ENCODE results near the gene OSBPL10.

The OSBPL10 gene

DNA sequence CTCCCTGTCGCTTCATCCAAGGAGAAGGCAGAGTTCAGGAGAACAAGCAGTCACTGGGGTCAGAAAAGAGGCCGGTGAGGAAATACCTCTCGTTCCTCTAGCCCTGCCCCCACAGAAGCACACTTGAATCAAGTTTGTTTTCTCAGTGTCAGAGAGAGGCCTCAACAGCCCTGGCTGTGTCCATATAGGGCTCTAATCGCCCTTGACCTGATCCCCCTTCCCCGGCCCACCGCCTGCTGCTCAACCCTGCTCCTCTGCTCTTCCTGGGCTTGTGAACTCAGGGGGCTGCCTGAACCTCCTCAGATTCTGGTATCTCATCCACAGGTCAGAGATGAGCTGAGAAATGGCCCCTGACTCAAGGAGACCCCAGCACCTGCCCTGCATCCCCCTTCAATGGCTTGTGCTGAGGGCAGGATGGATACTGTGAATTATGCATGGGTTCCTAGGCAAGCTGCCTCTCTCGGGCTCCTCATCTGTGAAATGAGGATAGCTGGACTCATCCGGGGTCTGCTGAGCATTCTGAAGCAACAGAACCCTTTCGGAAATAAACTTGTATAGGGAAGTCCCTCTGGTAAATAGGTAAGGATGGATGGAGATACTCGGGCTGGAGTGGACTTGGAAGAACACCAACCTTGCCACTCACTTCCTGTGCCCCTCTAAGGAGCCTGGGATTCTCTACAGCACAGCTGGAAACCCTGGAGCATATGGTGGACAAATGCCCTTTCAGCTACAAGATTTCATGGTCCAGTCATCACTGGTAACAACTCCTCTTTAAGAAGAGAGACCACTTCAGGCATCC, 300.8 kb downstream of the OSBPL10 start:
- no peaks in the 10 kb centered on the region for H3K36me3 ChIP-seq (ENCODE audit: insufficient read depth, low read length)
- H3K4me1 ChIP-seq (ENCODE audit: insufficient read depth, low read length), result peaks cover 15% of the 10 kb centered on the region
- H2AFZ ChIP-seq (ENCODE audit: low read depth, low read length), result no peak overlapping the region
- no peaks in the 10 kb centered on the region for H3K27me3 ChIP-seq (ENCODE audit: insufficient read depth, low read length)
- no peak overlapping the region for H3K4me3 ChIP-seq (ENCODE audit: low read length)
- no peaks in the 10 kb centered on the region for H3K9me3 ChIP-seq (ENCODE audit: low read length)

DNA sequence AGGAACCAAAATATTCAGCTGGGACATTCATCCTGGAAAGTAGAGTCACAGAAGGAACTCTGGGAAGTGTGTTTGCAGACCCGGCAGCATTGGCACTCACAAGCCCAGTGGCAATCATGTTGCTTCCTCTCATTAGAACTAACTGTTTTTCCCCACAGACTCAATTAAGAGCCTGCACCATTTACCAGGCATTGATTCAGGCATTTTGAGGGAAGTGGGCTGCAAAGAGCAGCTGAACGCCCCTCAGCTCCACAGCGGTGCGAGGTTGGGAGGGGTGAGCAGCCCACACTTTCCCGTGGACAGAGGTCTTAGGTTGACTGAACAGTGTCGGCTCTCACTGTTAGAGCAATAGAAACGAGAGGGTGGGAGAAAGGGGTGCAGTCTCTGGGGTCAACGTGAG, 304.5 kb downstream of the OSBPL10 start:
- Histone ChIP-seq H3K4me3 (ENCODE audit: low read length) (no peak overlapping the region), H3K4me1 (ENCODE audit: insufficient read depth, low read length) (peaks cover 15% of the 10 kb centered on the region), H2AFZ (ENCODE audit: low read depth, low read length) (no peak overlapping the region), H3K9me3 (ENCODE audit: low read length) (no peaks in the 10 kb centered on the region), H3K36me3 (ENCODE audit: insufficient read depth, low read length) (no peaks in the 10 kb centered on the region), H3K27me3 (ENCODE audit: insufficient read depth, low read length) (no peaks in the 10 kb centered on the region)

DNA sequence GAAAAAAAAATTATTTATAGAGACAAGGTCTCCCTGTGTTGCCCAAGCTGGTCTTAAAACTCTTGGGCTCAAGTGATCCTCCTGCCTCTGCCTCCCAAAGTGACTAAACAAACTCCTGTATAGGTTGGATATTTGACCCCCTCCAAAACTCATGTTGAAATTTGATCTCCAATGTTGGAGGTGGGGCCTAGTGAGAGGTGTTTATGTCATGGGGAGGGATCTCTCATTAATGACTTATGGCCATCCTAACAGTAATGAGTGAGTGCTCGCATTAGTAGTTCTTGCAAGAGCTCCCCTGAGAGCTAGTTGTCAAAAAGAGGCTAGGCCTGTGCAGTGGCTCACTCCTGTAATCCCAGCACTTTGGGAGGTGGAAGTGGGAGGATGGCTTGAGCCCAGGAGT, 307.1 kb downstream of the OSBPL10 start:
- no peak overlapping the region for H3K4me3 ChIP-seq (ENCODE audit: low read length)
- no peak overlapping the region for H2AFZ ChIP-seq (ENCODE audit: low read depth, low read length)
- H3K4me1 ChIP-seq (ENCODE audit: insufficient read depth, low read length), result peaks cover 11% of the 10 kb centered on the region
- no peaks in the 10 kb centered on the region for H3K27me3 ChIP-seq (ENCODE audit: insufficient read depth, low read length)
- no peaks in the 10 kb centered on the region for H3K9me3 ChIP-seq (ENCODE audit: low read length)
- H3K36me3 ChIP-seq (ENCODE audit: insufficient read depth, low read length), result no peaks in the 10 kb centered on the region

DNA sequence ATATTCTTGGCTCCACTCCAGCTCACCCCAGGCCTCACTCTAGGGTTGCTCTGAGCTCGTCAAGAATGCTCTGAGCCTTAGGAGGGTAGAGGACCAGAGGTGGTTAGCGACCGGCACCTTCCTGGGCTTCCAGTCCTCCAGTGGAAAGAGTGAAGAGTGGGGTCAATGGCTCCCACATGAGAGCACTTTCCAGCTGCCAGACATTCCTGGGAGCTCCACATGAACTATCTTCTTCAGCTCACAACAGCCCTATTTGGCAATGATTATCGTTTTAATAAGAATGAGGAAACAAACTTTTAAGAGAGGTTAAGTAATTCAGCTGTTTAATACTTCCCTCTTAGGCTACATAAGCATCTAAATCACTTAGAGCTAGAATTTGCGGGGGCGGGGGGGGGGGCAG, 309.1 kb downstream of the OSBPL10 start:
- Histone ChIP-seq H3K4me3 (ENCODE audit: low read length) (no peak overlapping the region), H3K36me3 (ENCODE audit: insufficient read depth, low read length) (no peaks in the 10 kb centered on the region), H3K9me3 (ENCODE audit: low read length) (no peaks in the 10 kb centered on the region), H2AFZ (ENCODE audit: low read depth, low read length) (no peak overlapping the region), H3K4me1 (ENCODE audit: insufficient read depth, low read length) (peaks cover 4% of the 10 kb centered on the region), H3K27me3 (ENCODE audit: insufficient read depth, low read length) (no peaks in the 10 kb centered on the region)

DNA sequence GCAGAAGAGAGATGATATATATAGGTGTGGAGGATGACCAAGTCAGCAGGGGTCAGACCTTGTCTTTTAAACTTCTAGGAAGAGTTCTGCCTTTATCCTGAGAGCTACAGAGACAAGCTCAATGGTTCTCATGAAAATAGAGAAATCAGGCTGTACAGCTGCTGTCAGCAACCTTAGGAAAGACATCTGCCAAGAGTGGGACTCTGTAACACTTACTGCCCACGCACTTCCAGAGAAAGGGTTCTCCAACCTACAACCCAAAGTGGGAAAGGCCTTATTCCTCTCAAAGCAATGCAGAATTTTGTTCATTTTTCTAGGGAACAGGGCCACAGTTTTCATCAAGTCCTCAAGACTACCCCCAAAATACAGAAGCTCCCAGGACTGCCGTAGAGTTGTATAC, 309.6 kb downstream of the OSBPL10 start:
- Histone ChIP-seq H3K9me3 (ENCODE audit: low read length) (no peaks in the 10 kb centered on the region), H3K4me1 (ENCODE audit: insufficient read depth, low read length) (peaks cover under 1% of the 10 kb centered on the region), H3K27me3 (ENCODE audit: insufficient read depth, low read length) (no peaks in the 10 kb centered on the region), H3K4me3 (ENCODE audit: low read length) (no peak overlapping the region), H3K36me3 (ENCODE audit: insufficient read depth, low read length) (no peaks in the 10 kb centered on the region), H2AFZ (ENCODE audit: low read depth, low read length) (no peak overlapping the region)

DNA sequence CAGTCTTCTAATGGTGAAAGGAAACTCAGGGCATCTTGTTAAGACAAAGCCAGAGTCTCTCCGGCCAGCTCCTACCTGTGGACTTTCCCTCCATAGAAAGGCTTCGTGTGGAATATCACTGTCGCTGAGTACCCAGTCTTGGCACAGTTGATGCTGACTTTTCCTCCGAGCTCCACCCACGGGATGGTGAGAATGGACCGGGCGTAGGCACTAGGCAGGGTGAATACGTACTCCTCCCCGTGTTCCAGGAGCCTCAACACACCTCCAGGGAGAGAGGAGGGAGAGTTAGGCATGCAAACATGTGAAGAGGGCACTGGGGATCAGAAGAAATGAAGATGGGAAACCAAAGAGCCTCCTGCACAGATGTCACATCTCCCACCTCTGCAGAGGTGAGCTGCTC, 310.3 kb downstream of the OSBPL10 start:
- no peaks in the 10 kb centered on the region for H3K9me3 ChIP-seq (ENCODE audit: low read length)
- no peak overlapping the region for H3K4me3 ChIP-seq (ENCODE audit: low read length)
- H3K4me1 ChIP-seq (ENCODE audit: insufficient read depth, low read length), result no peaks in the 10 kb centered on the region
- H3K36me3 ChIP-seq (ENCODE audit: insufficient read depth, low read length), result no peaks in the 10 kb centered on the region
- H3K27me3 ChIP-seq (ENCODE audit: insufficient read depth, low read length), result no peaks in the 10 kb centered on the region
- H2AFZ ChIP-seq (ENCODE audit: low read depth, low read length), result no peak overlapping the region

DNA sequence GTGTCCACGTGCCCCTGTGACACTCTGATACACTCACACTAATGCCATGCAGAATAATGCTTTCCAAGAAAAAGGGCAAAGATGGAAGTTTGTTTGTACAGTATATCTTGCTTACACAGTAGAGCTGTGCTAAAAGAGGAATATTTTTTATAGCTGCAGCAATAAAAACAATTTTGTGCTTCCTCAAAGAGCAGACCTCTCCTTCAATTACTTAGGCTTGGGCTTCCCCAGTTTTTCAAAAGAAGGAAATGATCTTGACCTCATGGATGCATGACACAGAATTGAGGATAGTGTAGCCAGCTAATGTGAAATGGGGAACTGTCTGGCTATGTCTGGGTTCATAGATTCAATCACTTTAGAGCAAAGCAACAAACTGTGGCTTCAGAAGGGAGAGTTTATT, 310.9 kb downstream of the OSBPL10 start:
- Histone ChIP-seq H3K27me3 (ENCODE audit: insufficient read depth, low read length) (no peaks in the 10 kb centered on the region), H3K4me3 (ENCODE audit: low read length) (no peak overlapping the region), H3K36me3 (ENCODE audit: insufficient read depth, low read length) (no peaks in the 10 kb centered on the region), H2AFZ (ENCODE audit: low read depth, low read length) (no peak overlapping the region), H3K9me3 (ENCODE audit: low read length) (no peaks in the 10 kb centered on the region), H3K4me1 (ENCODE audit: insufficient read depth, low read length) (no peaks in the 10 kb centered on the region)

DNA sequence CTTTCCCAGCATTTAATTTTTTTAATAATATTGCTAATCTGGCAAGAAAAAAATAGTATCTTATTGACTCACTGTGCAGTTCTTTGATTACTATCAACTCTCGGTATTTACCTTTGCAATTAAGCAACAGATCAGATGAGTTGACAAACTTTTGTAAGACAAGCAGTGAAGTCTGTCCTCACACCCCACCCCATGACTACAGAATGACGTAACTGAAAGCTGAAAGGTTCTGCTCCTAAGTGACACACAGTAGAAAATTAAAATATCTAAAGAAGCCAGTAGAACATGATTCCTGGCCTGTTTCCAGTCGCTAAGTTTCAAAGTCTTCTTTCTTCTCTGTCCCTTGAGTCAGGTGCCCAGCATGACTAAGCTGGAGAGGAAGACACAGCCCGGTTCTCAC, 312.8 kb downstream of the OSBPL10 start:
- H3K27me3 ChIP-seq (ENCODE audit: insufficient read depth, low read length), result no peaks in the 10 kb centered on the region
- peaks cover 4% of the 10 kb centered on the region for H3K4me1 ChIP-seq (ENCODE audit: insufficient read depth, low read length)
- H3K36me3 ChIP-seq (ENCODE audit: insufficient read depth, low read length), result no peaks in the 10 kb centered on the region

DNA sequence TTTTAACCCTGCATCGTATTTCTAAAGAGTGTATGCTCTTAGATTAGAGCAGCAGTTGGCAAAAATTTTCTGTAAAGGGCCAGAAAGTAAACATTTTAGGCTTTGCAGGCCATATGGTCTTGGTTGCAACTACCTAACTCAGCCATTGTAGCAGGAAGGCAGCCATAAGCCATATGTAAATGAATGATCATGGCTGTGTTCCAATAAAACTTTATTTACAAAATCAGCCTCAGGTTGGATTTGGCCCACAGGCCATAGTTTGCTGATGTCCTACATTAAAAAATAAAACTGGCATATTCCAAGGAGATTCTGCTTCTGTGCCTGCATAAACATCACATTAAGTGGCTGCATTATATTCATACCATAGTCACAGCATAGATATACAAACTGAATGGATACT, 313.5 kb downstream of the OSBPL10 start:
- H3K4me1 ChIP-seq (ENCODE audit: insufficient read depth, low read length), result peaks cover 4% of the 10 kb centered on the region
- H2AFZ ChIP-seq (ENCODE audit: low read depth, low read length), result no peak overlapping the region
- H3K9me3 ChIP-seq (ENCODE audit: low read length), result no peaks in the 10 kb centered on the region
- no peaks in the 10 kb centered on the region for H3K27me3 ChIP-seq (ENCODE audit: insufficient read depth, low read length)
- no peak overlapping the region for H3K4me3 ChIP-seq (ENCODE audit: low read length)
- no peaks in the 10 kb centered on the region for H3K36me3 ChIP-seq (ENCODE audit: insufficient read depth, low read length)

More for the DNA sequence above, 312.8 kb downstream of the OSBPL10 start:
- no peaks in the 10 kb centered on the region for H3K9me3 ChIP-seq (ENCODE audit: low read length)
- H3K4me3 ChIP-seq (ENCODE audit: low read length), result no peak overlapping the region
- H2AFZ ChIP-seq (ENCODE audit: low read depth, low read length), result no peak overlapping the region

DNA sequence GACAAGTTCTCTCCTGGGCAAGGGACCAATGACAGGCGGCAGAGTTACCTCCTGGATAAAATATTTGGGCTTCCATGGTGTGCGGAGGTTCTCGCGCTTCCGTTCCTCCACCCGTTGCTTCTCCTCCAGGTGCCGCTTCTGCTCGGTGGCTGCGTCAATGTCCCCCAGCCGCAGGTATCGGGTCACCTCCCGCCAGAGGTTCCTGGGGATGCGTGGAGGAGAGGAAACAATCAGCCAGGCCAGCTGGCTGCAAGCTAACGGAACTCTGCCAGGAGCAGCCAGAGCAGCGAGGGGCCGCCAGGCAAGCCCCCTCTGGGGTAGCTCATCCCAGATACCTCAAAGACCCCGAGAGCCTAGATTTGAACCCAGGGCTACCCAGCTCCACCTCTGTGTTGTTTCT, 317.0 kb downstream of the OSBPL10 start:
- Histone ChIP-seq H3K36me3 (ENCODE audit: insufficient read depth, low read length) (no peaks in the 10 kb centered on the region), H3K27me3 (ENCODE audit: insufficient read depth, low read length) (no peaks in the 10 kb centered on the region), H2AFZ (ENCODE audit: low read depth, low read length) (no peak overlapping the region)

DNA sequence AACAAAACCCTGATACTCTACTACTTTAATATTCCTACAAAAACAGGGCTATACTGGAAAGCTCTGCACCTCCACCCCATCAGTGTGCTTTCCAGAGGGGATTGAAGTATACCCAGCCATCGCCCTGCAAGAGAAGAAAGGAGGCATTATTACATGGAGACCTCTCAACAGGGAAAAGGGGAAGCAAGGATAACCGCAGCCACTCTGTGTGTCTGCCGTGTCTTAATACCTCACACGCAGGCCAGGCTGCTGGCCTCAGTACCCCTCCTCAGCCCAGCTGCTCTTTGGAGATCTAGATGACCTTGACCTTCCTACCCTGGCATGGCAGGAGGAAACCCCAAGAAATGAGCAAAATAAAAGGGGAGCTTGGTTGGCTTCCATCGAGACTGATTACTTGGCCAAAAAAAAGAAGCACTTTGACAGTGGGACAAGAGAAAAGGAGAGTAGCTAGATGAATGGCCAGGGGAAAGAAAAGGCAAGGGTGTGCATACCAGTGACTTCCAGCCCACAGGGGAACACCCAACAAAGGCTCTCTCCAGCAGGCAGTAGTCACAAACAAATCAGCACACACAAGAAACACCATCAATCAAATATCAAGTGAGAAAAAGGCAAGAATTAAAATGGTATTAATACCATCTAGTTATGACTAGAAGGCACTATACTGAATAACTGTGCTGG, 318.9 kb downstream of the OSBPL10 start:
- H3K36me3 ChIP-seq (ENCODE audit: insufficient read depth, low read length), result no peaks in the 10 kb centered on the region
- H3K27me3 ChIP-seq (ENCODE audit: insufficient read depth, low read length), result no peaks in the 10 kb centered on the region
- no peak overlapping the region for H2AFZ ChIP-seq (ENCODE audit: low read depth, low read length)
- H3K4me3 ChIP-seq (ENCODE audit: low read length), result no peak overlapping the region
- H3K4me1 ChIP-seq (ENCODE audit: insufficient read depth, low read length), result peaks cover 14% of the 10 kb centered on the region
- no peaks in the 10 kb centered on the region for H3K9me3 ChIP-seq (ENCODE audit: low read length)

More for the DNA sequence above, 317.0 kb downstream of the OSBPL10 start:
- H3K9me3 ChIP-seq (ENCODE audit: low read length), result no peaks in the 10 kb centered on the region
- H3K4me3 ChIP-seq (ENCODE audit: low read length), result no peak overlapping the region
- H3K4me1 ChIP-seq (ENCODE audit: insufficient read depth, low read length), result peaks cover 14% of the 10 kb centered on the region

DNA sequence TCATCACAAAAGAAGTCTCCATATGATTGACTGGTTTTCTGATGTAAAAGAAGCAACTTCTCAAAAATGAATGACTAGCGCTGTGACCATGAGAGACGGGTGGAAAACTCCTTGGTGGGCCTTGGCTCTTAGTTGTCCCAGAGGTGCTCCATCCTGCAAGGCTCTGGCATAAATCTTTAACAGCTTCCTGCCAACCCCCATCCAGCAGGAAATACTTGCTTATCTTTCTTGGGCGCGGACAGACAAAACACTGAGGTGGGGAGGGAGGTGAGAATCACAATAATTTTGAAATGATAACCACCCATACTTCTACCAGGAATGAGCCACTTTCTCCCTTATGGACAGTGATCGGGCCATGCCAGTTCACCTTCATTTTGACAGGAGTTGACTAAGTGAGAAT, 319.8 kb downstream of the OSBPL10 start:
- H3K27me3 ChIP-seq (ENCODE audit: insufficient read depth, low read length), result no peaks in the 10 kb centered on the region
- no peak overlapping the region for H3K4me3 ChIP-seq (ENCODE audit: low read length)
- no peaks in the 10 kb centered on the region for H3K9me3 ChIP-seq (ENCODE audit: low read length)
- H3K36me3 ChIP-seq (ENCODE audit: insufficient read depth, low read length), result no peaks in the 10 kb centered on the region
- H3K4me1 ChIP-seq (ENCODE audit: insufficient read depth, low read length), result peaks cover 14% of the 10 kb centered on the region
- H2AFZ ChIP-seq (ENCODE audit: low read depth, low read length), result no peak overlapping the region

DNA sequence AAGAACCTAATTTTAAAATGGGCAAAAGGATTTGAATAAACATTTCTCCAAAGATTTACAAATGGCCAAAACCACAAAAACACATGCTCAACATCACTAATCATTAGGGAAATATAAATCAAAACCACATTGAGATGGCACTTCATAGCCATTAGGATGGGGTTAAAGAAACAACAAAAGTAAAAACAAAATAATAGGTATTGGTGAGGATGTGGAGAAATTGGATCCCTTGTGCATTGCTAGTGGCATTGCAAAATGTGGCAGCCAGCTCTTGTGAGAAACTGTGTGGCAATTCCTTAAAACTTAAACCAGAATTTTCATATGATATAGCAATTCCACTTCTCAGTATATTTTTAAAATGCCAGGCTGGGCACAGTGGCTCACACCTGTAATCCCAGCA, 321.8 kb downstream of the OSBPL10 start:
- Histone ChIP-seq H3K36me3 (ENCODE audit: insufficient read depth, low read length) (no peaks in the 10 kb centered on the region), H3K9me3 (ENCODE audit: low read length) (no peaks in the 10 kb centered on the region), H2AFZ (ENCODE audit: low read depth, low read length) (no peak overlapping the region), H3K27me3 (ENCODE audit: insufficient read depth, low read length) (no peaks in the 10 kb centered on the region), H3K4me1 (ENCODE audit: insufficient read depth, low read length) (peaks cover 10% of the 10 kb centered on the region), H3K4me3 (ENCODE audit: low read length) (no peak overlapping the region)
